ENCODE results near the gene IP6K2. TPM values are rescaled to one million over a fixed set of nuclear protein-coding genes. Genes with fewer than 3 reads are reported as not detected.
A peak's percentile ranks its signal among the peaks of the same experiment; 100 is the strongest.
"Not testable (repeated sequence)": the region's sequence is repeated elsewhere in the genome, so short reads cannot be mapped to it uniquely, and the experiment has no call there.

The IP6K2 gene
- total and polyA plus RNA-seq, 8 donors, result 44.1 to 234 (median 103) TPM

GRCh38 chr3:48739617-48739954 lies 22.6 kb upstream of the IP6K2 start:
- 45 to 65% (median 59%) methylated on average over 1 to 6 of the region's 6 CpGs for WGBS, 5 donors
- Histone ChIP-seq H3K4me1 (peaks cover 30 to 39% (median 34%) of the 10 kb centered on the region in 4 donors), H3K27me3 (no peaks in the 10 kb centered on the region), H3K27ac (peak overlapping the region; percentile 53 to 82 (median 79)), H3K9me3 (no peaks in the 10 kb centered on the region), H3K4me3 (peak overlapping the region in 3 of 4 donors; percentile 2 to 20 (median 2)), H3K36me3 (peaks cover 0 to 4% (median 0%) of the 10 kb centered on the region in 4 donors)
- TF ChIP-seq POLR2AphosphoS5 (IDR thresholded peaks at IDR 0.05) (no peak), CTCF (IDR thresholded peaks at IDR 0.05) (no peak), POLR2A (IDR thresholded peaks at IDR 0.05) (no peak), EP300 (IDR thresholded peaks at IDR 0.05) (no peak)
- intact Hi-C loops (cut with DNase I; ENCODE audit: low total_unique reads), result no loop called here
- DNase-seq, result no peak

- 42 to 61% (median 49%) methylated on average over 7 to 9 of the region's 9 CpGs for WGBS, 5 donors
Observed at GRCh38 chr3:48738926-48739616, 22.1 kb upstream of the IP6K2 start.

GRCh38 chr3:48738144-48738536 lies 21.1 kb upstream of the IP6K2 start:
- Histone ChIP-seq H3K36me3 (no peaks in the 10 kb centered on the region), H3K27me3 (no peaks in the 10 kb centered on the region), H3K27ac (peak overlapping the region in 3 of 5 donors; percentile 53 to 79 (median 68)), H3K4me3 (no peak overlapping the region), H3K4me1 (peaks cover 30 to 39% (median 34%) of the 10 kb centered on the region in 4 donors), H3K9me3 (no peaks in the 10 kb centered on the region)
- DNase-seq, result peak in 1 of 2 donors; percentile 63
- TF ChIP-seq EP300 (IDR thresholded peaks at IDR 0.05) (no peak), POLR2AphosphoS5 (IDR thresholded peaks at IDR 0.05) (peak in 1 of 3 donors; percentile 8)
- intact Hi-C loops (cut with DNase I; ENCODE audit: low total_unique reads), result no loop called here
- 74 to 94% (median 84%) methylated on average over 3 of the region's 3 CpGs for WGBS, 5 donors

More at GRCh38 chr3:48738926-48739616, 22.1 kb upstream of the IP6K2 start:
- intact Hi-C loops (cut with DNase I; ENCODE audit: low total_unique reads), result no loop called here
- TF ChIP-seq EP300 (IDR thresholded peaks at IDR 0.05) (no peak), POLR2AphosphoS5 (IDR thresholded peaks at IDR 0.05) (no peak), POLR2A (IDR thresholded peaks at IDR 0.05) (no peak), CTCF (IDR thresholded peaks at IDR 0.05) (no peak)
- peak overlapping the region; percentile 53 to 82 (median 79) for H3K27ac ChIP-seq
- H3K9me3 ChIP-seq, result no peaks in the 10 kb centered on the region
- H3K27me3 ChIP-seq, result no peaks in the 10 kb centered on the region
- no peaks in the 10 kb centered on the region for H3K36me3 ChIP-seq
- no peak overlapping the region for H3K4me3 ChIP-seq
- no peak for DNase-seq
- H3K4me1 ChIP-seq, result peaks cover 30 to 39% (median 34%) of the 10 kb centered on the region in 4 donors

GRCh38 chr3:48735075-48735767 lies 18.2 kb upstream of the IP6K2 start:
- 54 to 62% (median 56%) methylated on average over 7 to 8 of the region's 8 CpGs for WGBS, 5 donors
- H3K9me3 ChIP-seq; H3K36me3 ChIP-seq; H3K4me3 ChIP-seq; DNase-seq; intact Hi-C loops (cut with DNase I; ENCODE audit: low total_unique reads); H3K27ac ChIP-seq; H3K27me3 ChIP-seq: not testable (repeated sequence)
- H3K4me1 ChIP-seq, result peaks cover 21 to 26% (median 22%) of the 10 kb centered on the region in 4 donors

GRCh38 chr3:48734541-48734940 lies 17.5 kb upstream of the IP6K2 start:
- peaks cover 14 to 20% (median 16%) of the 10 kb centered on the region in 4 donors for H3K4me1 ChIP-seq
- H3K4me3 ChIP-seq; H3K9me3 ChIP-seq; DNase-seq; H3K36me3 ChIP-seq; H3K27ac ChIP-seq; intact Hi-C loops (cut with DNase I; ENCODE audit: low total_unique reads); H3K27me3 ChIP-seq: not testable (repeated sequence)
- WGBS, 5 donors, result 50 to 92% (median 89%) methylated on average over 2 to 16 of the region's 25 CpGs

GRCh38 chr3:48733752-48734518 lies 16.9 kb upstream of the IP6K2 start:
- H3K4me3 ChIP-seq; H3K36me3 ChIP-seq; H3K27ac ChIP-seq; H3K27me3 ChIP-seq; H3K9me3 ChIP-seq; intact Hi-C loops (cut with DNase I; ENCODE audit: low total_unique reads); DNase-seq: not testable (repeated sequence)
- WGBS, 5 donors, result 93 to 98% (median 96%) methylated on average over 9 to 30 of the region's 53 CpGs
- H3K4me1 ChIP-seq, result peaks cover 8 to 14% (median 10%) of the 10 kb centered on the region in 4 donors

Measured in stomach (tissue), 9 donors.